Muscle of arm (tissue), 12 donors: ENCODE results near the gene GLT1D1. TPM values are rescaled to one million over a fixed set of nuclear protein-coding genes. Genes with fewer than 3 reads are reported as not detected.
A peak's percentile ranks its signal among the peaks of the same experiment; 100 is the strongest.
"Not testable (repeated sequence)": the region's sequence is repeated elsewhere in the genome, so short reads cannot be mapped to it uniquely, and the experiment has no call there.

Experiments used
- DNase-seq: peaks from one replicate; pipeline ENCODE4 v3.0.0-alpha.2; 2013
- polyA plus RNA-seq, 12 donors: library from polyadenylated mRNA; unstranded; fragments of 120-200 nt; gene quantifications; one replicate each; pipeline ENCODE4 v1.2.1, GENCODE V29; 2013; ENCODE audit not compliant: insufficient read length in 12 of 12

The GLT1D1 gene
- polyA plus RNA-seq, 12 donors: 0.81 to 1.9 (median 1.4) TPM; not detected in 2

DNA sequence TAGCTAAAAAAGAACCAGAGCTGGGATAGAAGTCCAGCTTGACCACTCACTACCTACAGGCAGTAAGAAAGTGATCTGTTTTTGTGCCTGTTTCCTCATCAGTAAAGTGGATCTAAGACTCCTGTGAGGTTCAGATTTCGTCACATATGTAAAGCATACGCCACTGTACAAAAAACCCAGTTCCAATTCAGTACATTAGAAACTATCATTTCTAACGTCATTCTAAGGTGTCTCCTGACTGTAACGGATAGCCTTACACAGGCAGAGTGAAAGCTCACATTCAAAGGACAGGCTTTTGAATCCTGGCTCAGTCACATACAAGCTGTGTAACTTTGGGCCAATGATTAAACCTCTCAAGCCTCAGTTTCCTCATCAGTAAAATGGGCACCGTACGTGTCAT, 33.0 kb upstream of the GLT1D1 start:
- DNase-seq: no peak

DNA sequence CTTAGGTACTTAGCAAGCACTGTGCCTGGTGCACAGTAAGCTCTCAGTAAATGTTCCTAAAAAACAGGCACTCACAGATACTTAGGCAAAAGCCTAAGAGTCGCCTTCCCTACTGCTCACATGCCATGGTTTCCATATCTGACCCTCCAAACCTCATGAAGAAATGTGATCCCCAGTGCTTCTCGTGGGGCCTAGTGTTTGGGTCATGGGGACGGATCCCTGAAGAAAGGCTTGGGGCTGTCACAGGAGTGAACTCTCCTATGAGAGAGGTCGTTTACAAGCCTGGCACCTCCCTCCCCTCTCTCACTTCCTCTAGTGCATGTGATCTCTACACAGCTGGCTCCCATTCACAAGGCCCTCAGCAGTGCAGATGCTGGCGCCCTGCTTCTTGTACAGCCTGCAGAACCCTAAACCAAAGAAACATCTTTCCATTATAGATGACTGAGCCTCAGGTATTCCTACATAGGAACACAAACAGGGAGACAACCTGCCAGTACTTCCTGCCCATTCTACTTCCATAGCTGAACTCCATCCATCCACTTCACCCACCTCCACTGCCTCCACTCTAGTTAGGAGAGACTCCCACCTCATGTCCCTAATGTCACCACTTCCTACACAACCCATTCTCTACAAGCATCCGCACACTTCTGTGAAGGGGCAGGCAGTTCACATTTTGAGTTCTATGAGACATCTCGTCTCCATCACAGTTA, 32.4 kb upstream of the GLT1D1 start:
- no peak for DNase-seq

DNA sequence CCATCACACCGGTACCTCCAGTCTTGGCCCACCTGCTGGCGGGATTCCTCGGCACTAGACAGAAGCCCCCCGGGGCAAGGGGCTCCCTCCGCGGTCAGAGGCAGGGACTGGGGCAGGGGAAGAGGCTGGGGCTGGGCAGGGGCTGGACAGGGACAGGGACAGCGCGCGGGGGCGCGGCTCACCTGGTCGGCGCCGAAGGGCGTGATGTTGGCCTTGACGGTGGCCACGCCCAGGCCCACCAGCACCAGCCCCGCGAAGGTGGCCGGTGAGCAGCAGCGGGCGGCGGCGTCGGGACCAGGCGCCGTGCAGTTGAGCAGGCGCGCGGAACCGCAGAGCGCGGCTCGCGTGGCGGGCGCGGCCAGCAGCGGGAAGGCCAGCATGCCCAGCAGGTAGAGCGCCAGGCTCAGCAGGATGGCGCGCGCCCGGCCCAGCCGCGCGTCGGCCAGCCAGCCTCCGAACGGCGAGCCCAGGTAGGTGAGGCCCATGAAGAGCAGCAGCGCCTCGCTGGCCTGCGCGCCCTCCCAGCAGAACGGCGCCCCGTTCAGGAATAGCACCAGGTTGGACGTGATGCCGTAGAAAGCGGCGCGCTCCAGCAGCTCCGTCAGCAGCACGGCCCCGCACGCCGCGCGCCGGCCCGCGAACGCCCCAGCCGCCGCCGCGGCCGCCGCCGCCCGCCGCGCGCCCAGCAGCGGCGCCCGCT, 29.9 kb upstream of the GLT1D1 start:
- DNase-seq: no peak

DNA sequence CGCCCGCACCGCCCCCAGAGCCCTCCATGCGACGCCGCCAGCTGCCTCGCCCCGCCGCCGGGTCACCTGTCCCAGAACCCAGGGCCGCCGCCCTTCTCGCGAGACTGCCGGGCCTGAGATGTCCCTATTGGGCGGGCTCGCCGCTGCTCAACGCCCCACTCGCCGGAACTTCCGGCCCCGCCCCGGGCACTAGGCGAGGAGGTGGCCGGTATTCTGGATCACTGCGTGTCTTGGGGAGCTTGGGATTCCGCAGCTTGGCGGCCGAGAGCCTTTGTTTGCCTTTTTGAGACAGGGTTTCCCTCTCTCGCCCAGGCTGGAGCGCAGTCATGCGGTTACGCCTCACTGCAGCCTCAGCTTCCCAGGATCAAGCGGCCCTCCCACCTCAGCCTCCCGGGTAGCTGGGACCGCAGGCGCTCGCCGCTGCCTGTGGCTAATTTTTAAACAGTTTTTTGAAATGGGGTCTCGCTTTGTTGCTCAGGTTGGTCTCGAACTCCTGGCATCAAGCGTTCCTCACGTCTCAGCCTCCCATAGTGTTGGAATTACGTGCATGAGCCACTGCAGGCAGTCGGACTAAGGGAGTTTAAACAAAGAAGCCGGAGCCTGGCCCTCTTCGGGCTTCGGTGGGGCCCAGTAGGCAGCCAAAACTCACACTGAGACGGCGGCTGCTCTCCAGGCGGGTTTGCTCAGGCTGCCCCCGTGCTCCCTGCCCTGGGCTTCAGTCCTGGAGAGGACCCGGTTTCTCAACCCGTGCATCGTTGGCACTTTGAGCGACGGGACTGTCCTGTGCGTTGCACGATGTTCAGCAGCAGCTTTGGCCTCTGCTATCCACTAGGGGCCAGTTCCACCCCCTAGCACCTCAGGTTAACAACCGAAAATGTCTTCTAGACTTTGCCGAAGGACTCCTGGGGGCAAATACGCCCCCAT, 29.1 kb upstream of the GLT1D1 start, which contains the start of gene SLC15A4:
TSS of gene SLC15A4 (minus strand) at position 43 of the 924 bp plus-strand sequence. CDS start at position 28, 15 bp downstream.
- DNase-seq: peak; percentile 93

DNA sequence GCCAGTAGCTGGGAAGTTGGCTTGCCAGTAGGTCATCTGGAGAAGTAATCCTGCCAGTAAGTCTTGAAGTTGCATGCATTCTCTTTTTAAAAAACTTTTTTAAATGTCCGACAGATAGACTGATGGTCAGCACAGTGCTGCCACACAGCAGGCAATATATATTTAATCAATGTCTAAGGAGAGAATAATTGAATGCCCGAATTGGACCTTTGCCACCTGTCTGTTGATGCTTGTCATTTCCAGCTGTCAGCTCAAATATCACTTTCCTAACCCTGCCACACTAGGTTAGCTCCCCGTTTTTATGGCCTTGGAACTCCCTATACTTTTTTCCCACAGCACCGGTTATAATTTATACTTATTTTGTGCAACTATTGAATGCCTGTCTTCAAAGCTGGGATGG, 27.4 kb upstream of the GLT1D1 start:
- no peak for DNase-seq

DNA sequence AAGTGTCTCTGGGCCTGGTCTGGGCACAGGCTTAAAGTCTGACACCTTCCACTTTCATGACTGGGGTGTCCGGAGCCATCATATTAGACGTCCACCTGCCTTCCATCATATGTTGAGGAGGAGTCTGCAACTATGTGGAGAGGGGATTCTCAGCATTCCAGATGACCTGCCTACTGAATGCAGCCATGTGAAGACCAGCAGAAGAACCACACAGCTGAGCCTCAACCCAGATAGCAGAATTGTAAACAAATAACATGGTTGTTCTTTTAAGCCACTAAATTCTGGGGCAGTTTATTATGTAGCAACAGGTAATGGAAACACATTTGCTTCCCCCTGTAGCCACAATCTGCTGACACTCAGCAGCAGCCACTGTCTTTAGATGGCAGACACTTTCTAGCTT, 25.6 kb upstream of the GLT1D1 start:
- DNase-seq: no peak

DNA sequence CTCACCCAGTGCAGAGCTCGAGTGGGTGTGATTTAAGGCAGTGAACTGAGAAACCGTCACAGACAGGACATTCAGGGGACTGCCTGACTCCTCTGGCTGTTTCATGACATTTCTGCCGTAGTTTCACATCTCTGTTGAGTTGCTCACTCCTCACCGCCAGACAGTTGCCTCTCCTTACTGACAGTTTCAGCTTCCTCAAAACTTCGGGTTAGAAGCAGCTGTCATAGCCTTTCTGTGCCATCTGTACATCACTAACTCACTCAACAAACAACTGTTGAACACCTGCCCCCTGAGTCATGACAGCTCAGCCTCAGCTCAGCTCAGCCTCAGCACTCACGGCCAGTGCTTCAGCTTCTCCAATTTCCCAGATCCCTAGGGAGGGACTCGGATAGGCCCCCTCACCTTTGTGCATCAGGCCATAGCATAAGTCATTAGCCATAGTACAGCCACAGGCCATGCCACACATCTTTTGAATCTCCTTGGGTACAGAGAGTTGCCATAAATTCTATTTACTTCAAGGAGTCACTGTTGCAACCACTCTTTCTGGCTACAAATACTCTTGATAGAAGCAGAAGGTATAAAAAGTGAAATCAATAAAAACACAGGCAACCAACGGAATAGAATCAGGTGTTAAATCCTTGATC, 23.3 kb upstream of the GLT1D1 start:
- DNase-seq: no peak

DNA sequence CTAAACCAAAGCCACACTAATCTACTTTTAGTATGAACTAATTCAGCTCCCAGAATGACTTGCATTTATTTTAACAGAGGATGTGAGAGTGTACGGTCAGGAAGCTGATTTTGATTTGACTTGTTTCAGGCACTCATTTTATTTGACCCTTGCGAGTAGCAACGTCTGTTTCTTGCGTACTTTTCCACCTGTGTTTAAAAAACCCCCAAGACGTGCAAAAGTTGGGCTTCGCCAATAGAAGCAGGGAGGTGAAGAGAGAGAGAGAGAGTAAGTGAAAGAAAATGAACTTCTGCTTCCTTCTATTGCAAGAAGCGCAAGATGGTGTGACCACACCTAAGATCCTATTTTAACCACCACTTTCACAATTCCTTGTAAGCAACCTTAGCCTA, 22.8 kb upstream of the GLT1D1 start:
- DNase-seq: no peak

DNA sequence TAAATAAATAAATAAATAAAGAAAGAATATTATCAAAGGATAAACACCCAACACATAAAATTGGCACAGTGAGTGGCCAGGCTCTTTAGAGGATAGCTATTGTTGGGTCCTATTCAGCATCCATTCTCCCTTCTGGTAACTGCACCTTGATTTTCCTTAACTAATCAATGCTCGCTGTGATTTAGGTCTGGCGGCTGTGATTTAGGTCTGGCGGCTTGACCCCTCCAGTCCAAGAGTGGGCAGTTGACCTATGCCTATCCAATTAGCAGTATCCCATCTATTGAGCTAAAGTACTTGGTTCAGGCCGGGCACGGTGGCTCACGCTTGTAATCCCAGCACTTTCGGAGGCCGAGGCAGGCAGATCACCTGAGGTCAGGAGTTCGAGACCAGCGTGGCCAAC, 19.9 kb upstream of the GLT1D1 start:
- DNase-seq: no peak

DNA sequence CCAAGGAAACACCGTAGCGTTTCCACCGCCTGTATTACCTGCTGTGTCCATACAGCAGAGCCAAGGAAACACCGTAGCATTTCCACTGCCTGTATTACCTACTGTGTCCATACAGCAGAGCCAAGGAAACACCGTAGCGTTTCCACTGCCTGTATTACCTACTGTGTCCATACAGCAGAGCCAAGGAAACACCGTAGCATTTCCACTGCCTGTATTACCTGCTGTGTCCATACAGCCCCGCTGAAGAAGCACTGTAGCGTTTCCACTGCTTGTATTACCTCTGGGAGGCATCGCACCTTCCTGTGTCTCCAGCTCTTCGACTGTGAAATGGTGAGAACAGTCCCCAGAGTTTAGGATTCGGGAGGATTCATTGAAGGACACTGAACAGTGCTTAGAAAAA, 13.4 kb upstream of the GLT1D1 start:
- not testable (repeated sequence) for DNase-seq

DNA sequence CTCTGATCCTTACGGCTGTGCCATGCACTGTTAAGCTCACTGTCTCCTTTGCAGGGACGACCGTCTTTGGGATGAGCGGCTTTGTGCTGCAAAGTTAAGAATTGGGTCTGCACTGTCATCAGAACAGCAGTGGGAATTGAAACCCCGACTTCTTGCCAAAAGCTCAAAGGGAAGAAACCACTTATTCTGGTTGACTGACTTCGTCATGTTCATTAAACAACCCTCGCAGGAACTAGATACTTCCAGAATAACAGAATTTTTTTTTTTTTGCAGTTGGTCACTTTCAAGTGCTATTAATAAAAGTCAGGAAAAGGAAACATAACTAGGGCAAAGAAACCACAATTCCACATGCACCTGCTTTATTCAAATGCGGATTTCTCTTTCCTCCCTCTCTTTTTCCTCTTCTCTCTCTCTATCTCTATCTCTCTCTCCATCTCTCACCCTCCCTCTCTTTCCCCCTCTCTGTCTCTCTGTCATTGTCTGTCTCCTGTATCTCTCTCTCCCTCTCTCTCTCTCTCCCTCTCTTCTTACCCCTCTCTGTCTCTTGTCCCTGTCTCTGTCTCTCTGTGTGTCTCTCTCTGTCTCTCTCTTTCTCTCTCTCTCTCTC, 12.3 kb upstream of the GLT1D1 start:
- no peak for DNase-seq

DNA sequence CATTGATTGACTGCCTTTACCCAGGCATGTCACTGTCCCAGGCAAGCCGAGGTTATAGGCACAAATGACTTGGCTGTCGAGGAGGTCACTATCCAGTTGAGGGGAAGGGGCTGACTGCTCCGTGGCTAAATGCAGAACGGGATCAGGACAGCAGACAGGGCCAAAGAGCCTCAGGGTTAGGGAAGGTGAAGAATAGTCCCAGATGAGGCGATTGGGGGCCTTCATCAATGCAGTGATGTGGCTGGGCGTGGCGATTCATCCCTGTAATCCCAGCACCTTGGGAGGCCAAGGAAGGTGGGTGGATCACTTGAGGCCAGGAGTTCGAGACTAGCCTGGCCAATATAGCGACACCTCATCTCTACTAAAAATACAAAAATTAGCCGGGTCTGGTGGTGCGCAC, 10.7 kb upstream of the GLT1D1 start:
- no peak for DNase-seq

DNA sequence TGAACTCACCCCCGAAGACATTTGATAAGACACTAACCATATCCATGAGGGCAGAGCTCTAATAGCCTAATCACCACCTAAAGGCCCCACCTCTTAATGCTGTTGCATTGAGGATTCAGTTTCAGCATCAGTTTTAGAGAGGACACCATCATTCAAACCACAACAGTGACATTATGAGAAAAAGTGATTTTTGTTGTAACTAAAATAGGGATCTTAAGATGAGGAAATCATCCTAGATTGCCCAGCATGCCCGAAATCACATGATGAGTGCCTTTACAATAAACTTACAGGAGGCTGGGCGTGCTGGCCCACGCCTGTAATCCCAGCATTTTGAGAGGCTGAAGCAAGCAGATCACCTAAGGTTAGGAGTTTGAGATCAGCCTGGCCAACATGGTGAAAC, 9.7 kb upstream of the GLT1D1 start:
- DNase-seq: no peak

DNA sequence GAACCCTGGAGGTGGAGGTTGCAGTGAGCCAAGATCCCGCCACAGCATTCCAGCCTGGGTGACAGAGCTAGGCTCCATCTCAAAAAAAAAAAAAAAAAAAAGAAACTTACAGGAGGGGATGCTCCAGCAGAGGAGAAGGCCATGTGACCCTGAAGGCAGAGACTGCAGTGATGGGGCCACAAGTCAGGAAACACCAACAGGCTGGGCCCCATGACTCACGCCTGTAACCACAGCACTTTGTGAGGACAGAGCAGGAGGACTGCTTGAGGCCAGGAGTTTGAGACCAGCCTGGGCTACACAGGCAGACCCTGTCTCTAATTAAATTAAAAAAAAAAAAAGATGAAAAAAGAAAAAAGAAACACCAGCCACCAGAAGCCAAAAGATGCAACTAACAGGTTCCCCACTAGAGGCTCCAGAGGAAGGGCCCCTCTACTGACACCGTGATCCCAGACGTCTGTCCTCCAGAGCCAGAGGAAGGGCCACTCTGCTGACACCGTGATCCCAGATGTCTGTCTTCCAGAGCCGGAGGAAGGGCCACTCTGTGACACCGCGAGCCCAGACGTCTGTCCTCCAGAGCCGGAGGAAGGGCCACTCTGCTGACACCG, 9.1 kb upstream of the GLT1D1 start:
- no peak for DNase-seq

DNA sequence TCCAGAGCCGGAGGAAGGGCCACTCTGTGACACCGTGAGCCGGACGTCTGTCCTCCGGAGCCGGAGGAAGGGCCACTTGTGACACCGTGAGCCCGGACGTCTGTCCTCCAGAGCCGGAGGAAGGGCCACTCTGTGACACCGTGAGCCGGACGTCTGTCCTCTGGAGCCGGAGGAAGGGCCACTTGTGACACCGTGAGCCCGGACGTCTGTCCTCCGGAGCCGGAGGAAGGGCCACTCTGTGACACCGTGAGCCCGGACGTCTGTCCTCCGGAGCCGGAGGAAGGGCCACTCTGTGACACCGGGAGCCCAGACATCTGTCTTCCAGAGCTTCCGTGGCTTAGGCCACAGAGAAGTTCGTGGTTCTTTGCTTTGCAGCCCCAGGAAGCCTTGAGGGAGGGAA, 6.6 kb upstream of the GLT1D1 start:
- DNase-seq: not testable (repeated sequence)

DNA sequence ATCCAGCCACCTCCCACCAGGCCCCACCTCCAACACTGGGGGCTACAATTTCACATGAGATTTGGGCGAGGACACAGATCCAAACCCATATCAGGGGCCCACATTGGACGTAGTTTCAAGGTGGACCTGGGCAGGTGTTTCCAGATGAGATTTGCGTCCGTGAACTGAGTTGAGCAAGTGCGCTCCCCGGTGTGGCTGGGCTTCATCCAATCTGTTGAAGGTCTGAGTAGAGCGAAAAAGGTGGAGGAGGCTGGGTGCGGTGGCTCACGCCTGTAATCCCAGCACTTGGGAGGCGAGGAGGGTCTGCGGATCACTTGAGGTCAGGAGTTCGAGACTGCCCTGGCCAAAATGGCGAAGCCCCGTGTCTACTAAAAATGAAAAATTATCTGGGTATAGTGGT, 4.9 kb upstream of the GLT1D1 start:
- DNase-seq: no peak

DNA sequence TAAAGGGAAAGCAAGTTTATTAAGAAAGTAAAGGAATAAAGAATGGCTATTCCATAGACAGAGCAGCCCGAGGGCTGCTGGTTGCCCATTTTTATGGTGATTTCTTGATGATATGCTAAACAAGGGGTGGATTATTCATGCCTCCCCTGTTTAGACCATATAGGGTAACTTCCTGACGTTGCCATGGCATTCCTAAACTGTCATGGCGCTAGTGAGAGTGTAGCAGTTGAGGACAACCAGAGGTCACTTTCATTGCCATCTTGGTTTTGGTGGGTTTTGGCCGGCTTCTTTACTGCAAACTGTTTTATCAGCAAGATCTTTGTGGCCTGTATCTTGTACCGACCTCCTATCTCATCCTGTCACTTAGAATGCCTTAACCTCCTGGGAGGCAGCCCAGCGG, 3.5 kb upstream of the GLT1D1 start:
- DNase-seq: not testable (repeated sequence)

DNA sequence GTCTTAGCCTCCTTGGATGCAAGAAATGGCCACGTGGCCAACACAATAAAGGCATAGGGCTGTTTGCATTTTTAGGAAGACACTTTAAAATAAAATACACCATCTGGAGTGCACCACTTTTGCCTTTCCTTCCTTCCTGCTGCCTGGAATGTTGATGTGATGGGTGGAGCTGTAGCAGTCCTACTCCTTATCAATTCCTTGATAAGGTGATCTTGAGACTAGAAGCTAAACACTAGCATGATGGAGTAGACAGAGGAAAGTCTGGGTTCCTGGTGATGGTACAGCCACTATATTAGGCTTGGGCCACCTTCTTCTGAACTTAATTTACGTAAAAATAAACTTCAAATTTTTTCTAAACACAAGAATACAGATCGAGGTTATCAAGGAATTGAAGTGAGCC, 2.9 kb upstream of the GLT1D1 start:
- no peak for DNase-seq

DNA sequence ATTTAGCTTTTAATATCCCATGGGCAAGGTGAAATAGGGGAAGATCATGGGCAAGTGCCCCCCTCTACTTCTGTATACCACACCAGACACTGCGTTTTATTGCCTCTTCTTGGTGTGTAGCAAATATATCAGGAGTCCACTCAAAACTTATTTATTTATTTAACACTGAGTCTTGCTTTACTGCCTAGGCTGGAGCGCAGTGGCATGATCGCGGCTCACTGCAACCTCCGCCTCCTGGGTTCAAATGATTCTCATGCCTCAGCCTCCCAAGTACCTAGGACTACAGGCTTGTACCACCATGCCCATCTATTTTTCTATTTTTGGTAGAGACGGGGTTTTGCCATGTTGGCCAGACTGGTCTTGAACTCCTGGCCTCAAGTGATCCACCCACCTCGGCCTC, 1.8 kb upstream of the GLT1D1 start:
- DNase-seq: not testable (repeated sequence)

DNA sequence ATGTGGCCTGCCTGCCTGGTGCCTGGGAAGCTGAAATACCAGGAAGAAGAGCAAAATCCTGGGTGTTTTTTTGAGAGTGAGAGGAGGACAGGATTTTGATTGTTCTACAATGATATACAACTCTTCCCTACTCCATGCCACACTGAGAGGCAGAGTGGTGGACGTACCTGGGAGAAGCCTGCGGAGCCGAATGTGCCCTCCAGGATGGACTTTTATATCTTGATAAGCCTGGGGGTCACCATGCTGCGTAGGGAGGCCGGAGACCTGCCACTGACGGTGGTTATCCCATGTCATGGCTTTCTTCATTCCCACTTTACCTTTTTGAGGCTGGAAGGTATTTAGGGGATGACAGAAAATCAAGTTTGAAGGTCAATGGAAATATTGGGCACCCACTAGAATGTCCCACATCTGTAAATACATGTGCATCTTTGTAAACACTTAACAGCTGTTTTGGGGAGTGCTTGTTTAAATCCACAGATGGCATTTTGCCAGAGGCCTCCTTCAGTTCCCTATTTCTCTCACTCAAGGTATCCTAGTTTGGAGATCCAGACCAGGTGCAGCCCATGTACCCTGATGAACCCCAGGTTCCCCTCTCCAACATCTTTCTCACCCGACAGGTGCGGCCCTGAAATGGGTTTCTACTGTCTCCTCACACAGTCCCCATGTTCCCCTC, 1.1 kb upstream of the GLT1D1 start:
- DNase-seq: no peak
